Mucosa of descending colon (tissue), 3 donors: ENCODE results near the gene CACNA2D1. TPM values are rescaled to one million over a fixed set of nuclear protein-coding genes. Genes with fewer than 3 reads are reported as not detected.

Experiments
- ATAC-seq: fragments of 200-7000 bp; cut with Tn5 transposase; one replicate; pipeline ENCODE4 v1.9.1; 2020; ENCODE audit warnings: mild to moderate bottlenecking, moderate library complexity
- DNase-seq, 3 donors: peaks; one replicate each; pipeline ENCODE4 v3.0.0-alpha.2; 2020
- H3K36me3 ChIP-seq: fragments of 200-600 bp; one replicate; pipeline ENCODE4 v1.8.0; 2021; ENCODE audit warnings: low read depth, mild to moderate bottlenecking
- H3K4me1 ChIP-seq: fragments of 200-600 bp; one replicate; pipeline ENCODE4 v1.8.0; 2021; ENCODE audit warnings: low read depth, mild to moderate bottlenecking
- H3K4me3 ChIP-seq: fragments of 200-600 bp; one replicate; pipeline ENCODE4 v1.8.0; 2021; ENCODE audit warnings: mild to moderate bottlenecking
- H3K9me3 ChIP-seq: fragments of 200-600 bp; one replicate; pipeline ENCODE4 v1.8.0; 2021; ENCODE audit warnings: mild to moderate bottlenecking
- intact Hi-C, 2 donors: fragments of 100-400 bp; cut with DNase I in 1 of 2; cut with micrococcal nuclease in 1 of 2; formaldehyde crosslinking; loops; one replicate each; pipeline versions ENCODE4 v1.11.0 to v1.11.1; 2022; cut with DNase I, micrococcal nuclease
- total RNA-seq, 3 donors: library from RNA; stranded (reverse); fragmentation: NEBNext Ultra II Directional in 2 of 3; extraction: Animal tissue kit (Norgen Biotek cat#: 25700) in 2 of 3; gene quantifications; one replicate each; pipeline versions ENCODE4 v1.2.1 to v1.2.4, GENCODE V29; 2021 to 2023
- TF ChIP-seq, protein P1 (sequence below): fragments of 200-600 bp; IDR thresholded peaks from one replicate; pipeline ENCODE4 v1.8.0; 2022; ENCODE audit warnings: antibody characterized with exemption, mild to moderate bottlenecking
- donor health status: DM: no; HTN: no; CAD: no; lungs with moderate emphysema.
- donor health status: DM: no; HTN: no; CAD: no.
- donor health status: DM: no; HTN: yes; CAD: no.

Gene CACNA2D1
- total RNA-seq, 3 donors from 2014 or later = 3.9 to 44.1 (median 6.9) TPM

DNA sequence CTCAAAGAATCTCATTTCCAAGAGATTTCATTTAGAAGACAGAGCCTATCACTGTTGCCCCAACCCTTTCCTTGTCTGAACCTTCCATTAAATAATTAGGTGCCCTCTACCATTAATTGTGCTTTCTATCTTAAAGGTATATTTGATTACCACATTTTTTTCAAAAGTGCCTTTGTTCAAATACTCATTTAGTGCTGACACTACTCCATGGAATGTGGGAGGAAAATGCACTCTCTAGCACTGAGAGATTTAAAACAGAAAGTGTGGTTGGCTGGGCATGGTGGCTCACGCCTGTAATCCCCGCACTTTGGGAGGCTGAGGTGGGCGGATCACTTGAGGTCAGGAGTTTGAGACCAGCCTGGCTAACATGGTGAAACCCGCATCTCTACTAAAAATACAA is 119.8 kb downstream of the CACNA2D1 start:
- H3K4me3 ChIP-seq = no peak overlapping the region
- DNase-seq = no peak
- intact Hi-C loops = no loop called here
- no peaks in the 10 kb centered on the region for H3K4me1 ChIP-seq
- TF ChIP-seq, protein P1, sequence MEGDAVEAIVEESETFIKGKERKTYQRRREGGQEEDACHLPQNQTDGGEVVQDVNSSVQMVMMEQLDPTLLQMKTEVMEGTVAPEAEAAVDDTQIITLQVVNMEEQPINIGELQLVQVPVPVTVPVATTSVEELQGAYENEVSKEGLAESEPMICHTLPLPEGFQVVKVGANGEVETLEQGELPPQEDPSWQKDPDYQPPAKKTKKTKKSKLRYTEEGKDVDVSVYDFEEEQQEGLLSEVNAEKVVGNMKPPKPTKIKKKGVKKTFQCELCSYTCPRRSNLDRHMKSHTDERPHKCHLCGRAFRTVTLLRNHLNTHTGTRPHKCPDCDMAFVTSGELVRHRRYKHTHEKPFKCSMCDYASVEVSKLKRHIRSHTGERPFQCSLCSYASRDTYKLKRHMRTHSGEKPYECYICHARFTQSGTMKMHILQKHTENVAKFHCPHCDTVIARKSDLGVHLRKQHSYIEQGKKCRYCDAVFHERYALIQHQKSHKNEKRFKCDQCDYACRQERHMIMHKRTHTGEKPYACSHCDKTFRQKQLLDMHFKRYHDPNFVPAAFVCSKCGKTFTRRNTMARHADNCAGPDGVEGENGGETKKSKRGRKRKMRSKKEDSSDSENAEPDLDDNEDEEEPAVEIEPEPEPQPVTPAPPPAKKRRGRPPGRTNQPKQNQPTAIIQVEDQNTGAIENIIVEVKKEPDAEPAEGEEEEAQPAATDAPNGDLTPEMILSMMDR = no peak
- H3K36me3 ChIP-seq = no peaks in the 10 kb centered on the region
- ATAC-seq = no peak
- H3K9me3 ChIP-seq = no peaks in the 10 kb centered on the region

DNA sequence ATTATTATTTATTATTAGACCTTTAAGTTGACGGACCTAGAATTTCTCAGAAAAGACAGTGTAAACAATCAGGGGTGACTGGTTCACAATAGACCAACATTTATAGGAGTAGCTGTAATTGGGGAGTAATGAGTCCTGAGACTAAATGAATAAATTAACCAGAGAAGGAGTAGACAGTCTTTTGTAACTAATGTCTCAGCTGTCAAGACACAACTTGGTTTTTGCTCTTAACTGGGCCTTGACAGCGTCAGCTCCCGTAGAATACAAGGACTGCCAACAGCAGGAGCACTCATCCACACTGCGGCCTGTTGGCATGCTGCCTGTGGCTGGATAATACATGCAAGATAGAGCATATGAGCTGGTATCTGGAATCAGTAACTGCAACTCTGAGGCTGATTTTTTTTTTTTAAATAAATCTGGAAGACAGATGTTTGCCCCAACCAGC is 123.9 kb downstream of the CACNA2D1 start:
- TF ChIP-seq, protein P1 = no peak
- ATAC-seq = no peak
- Histone ChIP-seq H3K4me3 (no peak overlapping the region), H3K36me3 (no peaks in the 10 kb centered on the region), H3K9me3 (no peaks in the 10 kb centered on the region), H3K4me1 (no peaks in the 10 kb centered on the region)
- peak; percentile 28 to 53 (median 33) for DNase-seq
- intact Hi-C loops = no loop called here

DNA sequence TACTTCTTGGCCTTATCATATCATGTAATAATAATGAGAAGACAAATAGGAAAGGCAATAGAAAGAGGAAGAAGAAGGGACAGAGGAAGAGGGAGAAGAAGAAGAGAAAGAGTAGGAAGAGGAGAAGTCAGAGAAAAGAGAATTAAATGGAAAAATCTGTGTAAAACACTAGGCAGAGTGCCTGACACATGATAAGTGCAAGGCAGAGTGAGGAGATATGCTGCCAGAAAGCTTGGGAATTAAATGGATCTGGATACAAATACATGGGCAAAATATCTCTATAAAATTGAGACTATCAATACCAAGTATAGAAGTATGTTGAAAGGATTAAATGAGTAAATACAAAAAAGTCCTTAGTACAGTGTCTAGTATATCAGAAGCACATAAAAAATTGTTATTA is 124.8 kb downstream of the CACNA2D1 start:
- no peak overlapping the region for H3K4me3 ChIP-seq
- intact Hi-C loops = no loop called here
- no peak for DNase-seq
- H3K4me1 ChIP-seq = no peaks in the 10 kb centered on the region
- no peak for ATAC-seq
- no peaks in the 10 kb centered on the region for H3K9me3 ChIP-seq
- H3K36me3 ChIP-seq = no peaks in the 10 kb centered on the region
- TF ChIP-seq, protein P1 = no peak

DNA sequence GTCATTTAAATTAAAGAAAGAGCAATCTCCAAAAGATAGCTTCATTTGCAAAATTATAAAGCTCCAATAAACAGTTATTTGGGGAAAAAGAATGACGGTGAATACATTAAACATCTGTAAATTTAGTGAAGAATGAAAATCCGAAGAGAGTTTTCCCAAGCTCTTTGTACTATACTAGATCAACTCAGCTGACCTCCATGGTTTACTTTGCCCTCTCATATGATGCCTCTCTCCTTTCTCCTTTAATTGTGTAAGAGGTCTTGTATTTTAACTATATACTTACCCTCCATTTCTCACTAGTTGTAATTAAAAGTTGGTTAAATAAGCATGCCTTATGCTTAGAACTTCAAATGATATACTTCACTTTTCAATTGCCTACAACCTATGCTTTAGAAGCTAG is 125.8 kb downstream of the CACNA2D1 start:
- H3K4me3 ChIP-seq = no peak overlapping the region
- no peaks in the 10 kb centered on the region for H3K36me3 ChIP-seq
- ATAC-seq (no peak), DNase-seq (no peak)
- no peaks in the 10 kb centered on the region for H3K9me3 ChIP-seq
- TF ChIP-seq, protein P1 = no peak
- intact Hi-C loops = no loop called here
- no peaks in the 10 kb centered on the region for H3K4me1 ChIP-seq

DNA sequence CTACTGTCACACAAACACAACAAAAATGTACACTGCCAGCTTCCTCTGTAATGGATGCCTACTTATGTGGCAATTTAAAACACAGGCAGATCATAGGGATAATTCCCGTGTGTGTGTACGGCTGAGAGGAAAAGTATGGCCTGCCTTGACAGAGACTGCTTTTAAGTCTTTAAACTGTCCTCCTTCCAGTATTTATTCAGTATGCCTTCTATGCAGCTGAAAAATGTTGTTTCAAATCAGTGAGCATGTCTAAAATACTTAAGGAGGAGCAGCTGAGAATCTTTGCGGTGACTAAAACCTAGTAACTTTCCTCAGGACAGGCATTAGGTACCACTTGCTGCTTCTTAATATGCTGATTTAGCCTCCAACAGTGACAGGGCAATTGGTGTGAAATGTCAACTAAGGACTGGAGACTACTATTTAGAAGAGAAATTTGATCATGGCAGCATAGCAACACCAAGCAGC is 126.3 kb downstream of the CACNA2D1 start:
- H3K4me1 ChIP-seq = no peaks in the 10 kb centered on the region
- no peaks in the 10 kb centered on the region for H3K36me3 ChIP-seq
- H3K4me3 ChIP-seq = no peak overlapping the region
- no peaks in the 10 kb centered on the region for H3K9me3 ChIP-seq
- intact Hi-C loops = no loop called here
- ATAC-seq (no peak), DNase-seq (no peak)
- TF ChIP-seq, protein P1 = no peak

DNA sequence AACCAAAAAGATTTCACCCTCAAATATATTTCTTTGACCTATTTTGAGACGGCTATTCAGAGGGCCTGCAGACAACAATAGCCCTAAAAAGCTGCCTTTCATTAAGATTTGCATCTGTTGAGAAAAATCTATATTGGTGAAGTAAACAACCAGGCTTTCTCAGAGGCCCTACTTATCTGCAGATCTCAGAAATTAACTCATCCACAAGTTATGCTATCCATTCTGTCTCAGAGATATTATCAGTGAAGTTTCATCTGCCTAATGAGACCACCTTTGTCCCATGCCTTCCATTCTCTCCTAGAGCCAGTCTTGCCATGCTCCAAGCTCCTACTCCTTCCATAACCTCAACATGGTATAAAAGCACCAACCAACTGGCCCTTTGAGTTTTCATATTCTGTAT is 130.3 kb downstream of the CACNA2D1 start:
- DNase-seq = no peak
- TF ChIP-seq, protein P1 = no peak
- no peak for ATAC-seq
- H3K9me3 ChIP-seq = no peaks in the 10 kb centered on the region
- no peak overlapping the region for H3K4me3 ChIP-seq
- no peaks in the 10 kb centered on the region for H3K4me1 ChIP-seq
- H3K36me3 ChIP-seq = no peaks in the 10 kb centered on the region
- intact Hi-C loops = no loop called here
